GM19035 (cell line): Measurements from ENCODE around the gene TRIM37.
"Not testable (repeated sequence)": the region's sequence is repeated elsewhere in the genome, so short reads cannot be mapped to it uniquely, and the experiment has no call there.

Experiments used
- ATAC-seq: cut with Tn5 transposase; IDR thresholded peaks from one replicate; pipeline ENCODE4 v1.9.1; 2021; ENCODE audit not compliant: unreplicated experiment

The TRIM37 gene

DNA sequence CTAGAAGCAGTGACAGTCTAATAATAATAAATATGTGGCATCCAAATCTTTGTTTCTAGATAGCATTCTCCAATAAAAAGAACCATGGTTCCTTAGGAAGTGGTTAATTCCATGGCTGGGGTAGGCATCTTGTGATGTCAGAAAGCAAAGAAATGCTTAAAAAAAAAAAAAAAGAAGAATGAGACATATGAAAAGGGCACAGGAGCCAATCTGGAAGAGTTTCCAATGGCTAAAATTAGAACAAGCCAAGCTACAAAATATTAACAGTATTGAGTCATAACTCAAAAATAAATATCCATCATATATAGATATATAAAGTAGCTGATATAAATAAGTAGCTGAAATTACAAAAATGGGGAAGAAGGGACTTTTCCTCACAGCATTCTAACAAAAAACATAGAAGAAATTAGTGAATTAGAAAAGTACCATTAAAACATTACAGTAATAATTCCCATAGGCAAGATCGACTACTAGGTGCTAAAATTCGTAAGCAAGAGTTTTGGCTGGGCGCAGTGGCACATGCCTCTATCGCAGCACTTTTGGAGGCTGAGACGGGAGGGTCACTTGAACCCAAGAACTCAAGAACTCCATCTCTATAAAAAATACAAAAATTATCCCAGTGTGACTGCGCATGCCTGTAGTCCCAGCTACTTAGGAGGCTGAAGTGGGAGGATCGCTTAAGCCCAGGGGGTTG, 111.3 kb downstream of the TRIM37 start:
- no peak for ATAC-seq

- ATAC-seq = no peak
These were observed 113.4 kb downstream of the TRIM37 start for GRCh38 chr17:58993311-58993710.

DNA sequence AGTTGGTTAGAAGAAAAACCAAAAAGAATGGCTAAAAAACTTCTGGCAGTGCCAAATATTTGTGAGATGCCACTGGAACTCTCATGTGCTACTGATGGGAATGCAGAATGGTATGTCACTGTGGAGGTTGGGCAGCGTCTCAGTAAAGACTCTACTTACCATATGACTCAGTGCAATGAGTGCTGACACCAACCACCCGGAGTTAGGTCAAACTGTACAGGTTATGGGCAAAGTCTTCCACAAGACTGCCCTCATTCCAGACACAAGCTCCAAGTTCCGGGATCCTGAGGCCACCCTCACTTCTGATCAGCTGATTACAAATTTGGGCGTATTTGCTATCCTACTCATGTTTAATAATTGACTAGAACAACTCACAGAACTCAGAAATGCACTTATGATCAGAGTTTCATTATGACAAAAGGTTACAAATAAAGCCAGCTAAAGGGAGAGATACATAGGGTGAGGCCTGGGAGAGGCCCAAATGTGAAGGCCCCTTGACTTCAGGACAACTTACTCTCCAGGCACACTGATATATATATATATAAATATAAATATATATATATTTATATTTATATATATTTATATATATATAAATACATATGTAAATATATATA, 114.9 kb downstream of the TRIM37 start:
- no peak for ATAC-seq

DNA sequence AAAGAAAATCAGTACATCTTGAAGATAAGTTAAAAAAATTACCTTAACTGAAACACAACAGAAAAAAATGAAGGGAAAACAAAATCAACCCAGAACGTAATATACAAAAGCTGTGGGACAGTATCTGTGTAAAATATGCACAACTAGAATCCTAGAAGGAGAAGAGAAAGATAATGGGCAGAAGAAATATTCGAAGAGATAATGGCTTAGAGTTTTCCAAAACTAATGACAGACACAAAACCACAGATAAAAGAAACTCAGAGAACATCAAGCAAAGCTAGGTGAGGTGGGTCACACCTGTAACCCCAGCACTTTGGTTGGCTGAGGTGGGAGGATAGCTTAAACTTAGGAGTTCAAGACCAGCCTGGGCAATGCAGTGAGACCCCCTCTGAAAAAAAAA, 117.1 kb downstream of the TRIM37 start:
- no peak for ATAC-seq

GRCh38 chr17:58985971-58986370, 120.7 kb downstream of the TRIM37 start:
- ATAC-seq = no peak

DNA sequence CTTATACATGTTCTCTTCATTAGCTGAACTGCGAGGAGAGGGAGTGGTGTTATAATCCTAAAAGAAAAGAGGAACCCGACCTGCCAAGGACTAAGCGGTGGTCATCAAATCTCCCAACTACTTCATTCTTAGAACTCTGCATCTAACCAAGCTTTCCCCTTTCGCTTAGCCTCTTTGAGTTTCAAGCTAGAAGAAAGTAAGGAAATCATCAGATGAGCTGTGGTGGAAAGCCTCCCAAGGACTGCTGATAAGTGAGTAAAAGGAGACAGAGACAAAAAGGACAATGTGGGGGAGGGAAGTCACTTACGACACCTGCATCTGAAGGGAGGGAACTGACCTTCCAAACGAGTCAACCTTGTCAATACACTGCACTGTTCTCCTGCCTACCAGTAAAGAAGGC, 121.3 kb downstream of the TRIM37 start:
- no peak for ATAC-seq

- no peak for ATAC-seq
These were observed 124.1 kb downstream of the TRIM37 start for GRCh38 chr17:58982626-58983025.

- no peak for ATAC-seq
These were observed 125.8 kb downstream of the TRIM37 start for GRCh38 chr17:58980706-58981481.

DNA sequence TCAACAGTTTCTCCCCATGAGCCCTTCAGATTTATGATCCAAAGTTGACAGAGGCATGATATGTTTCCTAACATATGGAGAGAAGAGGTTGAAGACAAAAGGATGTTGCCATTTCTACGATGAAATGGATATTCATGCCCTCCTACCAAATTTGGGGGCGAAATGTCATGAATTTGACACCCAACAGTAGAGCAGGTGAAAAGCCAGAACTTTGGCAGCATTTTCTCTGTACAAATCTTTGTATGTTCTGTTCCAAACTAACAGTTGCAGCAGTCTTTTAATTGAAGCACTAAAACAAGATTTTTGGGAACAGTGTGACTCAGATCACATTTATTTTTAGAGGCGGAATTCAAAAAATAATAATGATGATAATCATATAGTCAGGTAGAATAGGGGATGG, 130.1 kb downstream of the TRIM37 start:
- ATAC-seq = no peak

- ATAC-seq = no peak
These were observed 132.3 kb downstream of the TRIM37 start for GRCh38 chr17:58974354-58974753.

- no peak for ATAC-seq
These were observed 135.8 kb downstream of the TRIM37 start for GRCh38 chr17:58970609-58971450.

DNA sequence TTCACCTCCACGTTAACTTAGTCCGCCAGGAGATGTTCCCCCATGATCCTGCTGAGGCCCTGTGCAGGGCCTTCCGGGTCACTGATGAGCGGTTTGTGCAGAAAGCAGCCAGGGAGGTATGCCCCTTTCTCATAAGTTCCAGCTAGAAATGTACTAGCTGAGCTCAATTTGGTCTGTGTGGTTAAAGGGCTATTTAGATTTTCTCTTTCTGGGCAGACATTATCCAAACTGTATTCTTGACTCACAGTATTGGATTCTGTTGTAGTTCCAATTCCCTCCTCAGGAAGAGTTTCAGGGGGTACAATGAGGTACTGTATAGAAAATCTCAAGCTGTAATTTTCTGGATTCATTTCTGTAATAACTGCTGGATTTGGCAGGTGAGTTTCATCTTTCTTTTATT, 137.1 kb downstream of the TRIM37 start:
- no peak for ATAC-seq

- ATAC-seq = no peak
These were observed 137.5 kb downstream of the TRIM37 start for GRCh38 chr17:58969156-58969555.

- no peak for ATAC-seq
These were observed 138.1 kb downstream of the TRIM37 start for GRCh38 chr17:58968426-58969061.

DNA sequence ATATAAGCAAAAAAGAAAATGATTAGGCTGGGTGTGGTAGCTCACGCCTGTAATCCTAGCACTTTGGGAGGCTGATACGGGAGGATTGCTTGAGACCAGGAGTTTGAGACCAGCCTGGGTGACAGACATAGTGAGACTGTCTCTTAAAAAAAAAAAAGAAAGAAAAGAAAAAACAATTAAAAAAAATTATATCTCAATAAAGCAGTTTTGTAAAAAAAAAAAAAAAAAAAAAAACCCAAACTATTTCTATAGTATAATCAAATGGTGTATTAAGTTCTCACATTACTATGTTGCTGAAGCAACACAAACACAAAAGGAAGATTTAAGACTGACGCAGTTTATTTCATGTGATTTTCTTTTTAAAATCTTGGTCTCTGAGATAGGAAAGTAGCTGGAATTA, 140.5 kb downstream of the TRIM37 start:
- no peak for ATAC-seq

DNA sequence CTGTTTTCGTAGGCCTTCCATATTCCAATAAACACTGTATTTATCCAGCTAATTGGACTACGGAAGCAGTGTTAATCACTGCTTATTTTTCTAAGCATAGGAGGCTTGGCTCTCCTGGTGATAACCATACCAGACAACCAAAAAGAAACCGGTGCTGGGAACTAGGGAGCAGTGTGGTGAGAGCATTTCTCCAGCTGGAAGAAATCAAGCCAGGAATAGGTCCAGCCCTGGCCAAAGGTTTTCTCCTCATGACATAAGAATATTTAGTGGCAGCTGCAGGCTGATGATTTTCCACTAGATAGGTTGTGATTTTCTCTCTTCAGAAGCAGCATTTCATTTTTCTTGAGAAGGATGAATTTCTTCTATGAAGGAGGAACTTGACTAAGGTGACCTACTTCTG, 141.5 kb downstream of the TRIM37 start:
- no peak for ATAC-seq

DNA sequence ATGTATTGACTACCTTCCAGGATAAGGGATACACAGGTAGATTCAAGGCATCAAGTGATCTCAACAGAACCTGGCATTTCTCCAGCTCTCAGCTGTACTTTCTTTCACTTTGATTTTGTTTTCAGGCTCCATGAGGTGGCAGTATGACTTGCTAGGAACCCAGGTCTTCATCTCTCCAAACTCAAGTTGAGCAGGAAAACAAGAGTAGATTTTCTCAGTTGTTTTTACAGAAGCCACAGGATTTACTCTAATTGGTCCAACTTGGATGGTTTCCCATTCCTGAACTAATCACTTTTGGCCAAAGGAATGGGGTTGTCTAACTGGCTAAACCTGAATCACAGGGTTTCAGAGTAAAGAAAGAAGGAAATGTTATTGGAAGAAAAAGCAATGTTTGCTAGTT, 146.6 kb downstream of the TRIM37 start:
- ATAC-seq = no peak

- not testable (repeated sequence) for ATAC-seq
These were observed 149.0 kb downstream of the TRIM37 start for GRCh38 chr17:58957725-58958073.

DNA sequence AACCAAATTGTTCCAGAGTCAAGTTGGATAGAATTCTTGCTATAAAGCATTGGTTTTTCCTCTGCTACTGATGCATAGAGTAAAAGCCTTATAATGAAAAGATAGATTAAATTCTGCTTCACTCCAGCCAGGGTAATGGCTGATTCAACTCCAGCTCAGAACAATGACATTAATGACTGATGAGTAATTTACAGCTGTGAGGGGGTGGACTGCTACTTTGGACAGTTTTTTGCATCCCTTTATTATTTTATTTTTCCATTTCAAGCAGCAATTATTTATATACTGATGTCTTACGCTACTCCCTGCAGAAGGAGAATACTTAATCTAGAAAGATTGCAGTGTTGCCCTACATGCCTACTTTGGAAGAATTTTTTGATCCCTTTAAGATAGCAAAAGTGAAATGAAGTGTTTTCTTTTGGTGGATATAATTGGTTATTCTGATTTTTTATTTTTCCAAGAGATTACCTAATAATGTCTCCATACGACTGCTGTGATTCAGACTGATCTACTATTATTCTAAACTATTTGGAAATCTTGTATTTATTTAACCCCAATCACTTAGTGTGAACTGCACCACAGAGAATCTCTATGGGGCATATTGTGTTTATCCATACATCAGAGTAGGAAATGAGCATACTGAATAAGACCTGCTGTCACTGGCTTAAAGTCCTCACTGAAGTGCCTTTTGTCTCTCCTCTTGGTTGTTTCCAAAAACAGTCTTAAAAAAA, 149.5 kb downstream of the TRIM37 start:
- no peak for ATAC-seq

GRCh38 chr17:58954358-58954757, 152.3 kb downstream of the TRIM37 start:
- ATAC-seq = not testable (repeated sequence)
